ENCODE results near the gene HGFAC.

DNA sequence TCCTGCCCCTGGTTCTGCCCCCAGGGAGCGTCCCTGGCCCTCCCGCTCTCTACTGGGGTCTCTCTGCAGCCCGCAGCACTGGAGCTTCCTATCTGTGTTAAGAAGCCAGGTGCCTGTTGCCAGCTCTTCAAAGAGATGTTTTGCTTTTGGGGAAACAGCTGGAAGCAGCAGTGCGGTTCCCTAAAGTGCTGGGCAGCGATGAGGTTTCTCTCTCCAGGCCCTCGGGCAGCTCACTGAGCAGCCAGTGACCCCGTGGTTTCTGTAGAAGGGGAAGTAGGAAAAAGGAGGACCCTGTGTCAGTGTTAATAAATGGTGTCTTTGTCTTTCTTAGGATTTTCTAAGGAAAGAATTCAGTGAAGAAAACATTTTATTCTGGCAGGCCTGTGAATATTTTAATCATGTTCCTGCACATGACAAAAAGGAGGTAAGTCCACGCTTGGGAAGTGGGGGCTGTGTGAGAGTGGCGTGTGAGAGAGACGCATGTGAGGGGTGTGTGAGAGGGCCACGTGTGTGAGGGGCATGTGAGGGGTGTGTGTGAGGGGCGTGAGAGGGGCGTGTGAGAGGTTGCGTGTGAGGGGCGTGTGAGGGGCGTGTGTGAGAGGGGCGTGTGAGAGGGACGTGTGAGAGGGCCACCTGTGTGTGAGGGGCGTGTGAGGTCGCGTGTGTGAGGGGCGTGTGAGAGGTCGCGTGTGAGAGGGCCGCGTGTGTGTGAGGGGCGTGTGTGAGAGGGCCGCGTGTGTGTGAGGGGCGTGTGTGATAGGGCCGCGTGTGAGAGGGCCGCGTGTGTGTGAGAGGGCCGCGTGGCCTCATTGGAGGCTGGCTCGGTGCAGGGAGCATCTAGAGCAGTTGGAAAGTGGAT, 27.1 kb upstream of the HGFAC start:
- TF ChIP-seq EZH2 (IDR thresholded peaks at IDR 0.05; ENCODE audit: insufficient read depth, poor library complexity, severe bottlenecking) (no peak), EZH2phosphoT487 (IDR thresholded peaks at IDR 0.05; ENCODE audit: insufficient read depth, low read depth) (no peak)

Measured in GM23248 (cell line).